ENCODE data around the gene C17orf114.

The C17orf114 gene

DNA sequence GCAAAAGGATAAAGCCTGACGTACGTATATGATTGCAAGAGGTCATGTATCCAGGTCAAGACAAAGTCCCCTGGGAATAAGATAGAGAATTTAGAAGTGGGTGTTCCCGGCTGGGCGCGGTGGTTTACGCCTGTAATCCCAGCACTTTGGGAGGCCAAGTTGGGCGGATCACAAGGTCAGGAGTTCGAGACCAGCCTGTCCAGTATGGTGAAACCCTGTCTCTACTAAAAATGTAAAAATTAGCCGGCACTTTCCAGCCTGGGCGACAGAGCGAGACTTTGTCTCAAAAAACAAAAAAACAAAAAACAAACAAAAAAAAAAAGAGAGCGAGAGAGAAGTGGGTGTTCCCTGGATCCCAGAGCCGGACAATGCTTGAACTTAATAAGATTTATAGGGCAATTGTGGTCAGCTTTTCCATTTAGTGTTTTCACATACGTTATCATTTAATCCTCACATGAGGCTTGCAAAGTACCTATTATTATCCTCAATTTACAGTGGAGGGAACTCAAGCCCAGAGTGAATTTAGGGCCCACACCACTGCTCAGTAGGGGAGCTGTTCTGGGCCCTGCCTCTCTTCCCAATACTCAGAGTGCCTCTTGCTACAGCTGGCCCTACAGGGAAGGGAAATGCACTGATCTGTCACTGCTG, 13.8 kb downstream of the C17orf114 start:
- no peak overlapping the region for H3K4me3 ChIP-seq (ENCODE audit: low read length)
- DNase-seq (ENCODE audit: low read depth): no peak
- TF ChIP-seq, protein P1, sequence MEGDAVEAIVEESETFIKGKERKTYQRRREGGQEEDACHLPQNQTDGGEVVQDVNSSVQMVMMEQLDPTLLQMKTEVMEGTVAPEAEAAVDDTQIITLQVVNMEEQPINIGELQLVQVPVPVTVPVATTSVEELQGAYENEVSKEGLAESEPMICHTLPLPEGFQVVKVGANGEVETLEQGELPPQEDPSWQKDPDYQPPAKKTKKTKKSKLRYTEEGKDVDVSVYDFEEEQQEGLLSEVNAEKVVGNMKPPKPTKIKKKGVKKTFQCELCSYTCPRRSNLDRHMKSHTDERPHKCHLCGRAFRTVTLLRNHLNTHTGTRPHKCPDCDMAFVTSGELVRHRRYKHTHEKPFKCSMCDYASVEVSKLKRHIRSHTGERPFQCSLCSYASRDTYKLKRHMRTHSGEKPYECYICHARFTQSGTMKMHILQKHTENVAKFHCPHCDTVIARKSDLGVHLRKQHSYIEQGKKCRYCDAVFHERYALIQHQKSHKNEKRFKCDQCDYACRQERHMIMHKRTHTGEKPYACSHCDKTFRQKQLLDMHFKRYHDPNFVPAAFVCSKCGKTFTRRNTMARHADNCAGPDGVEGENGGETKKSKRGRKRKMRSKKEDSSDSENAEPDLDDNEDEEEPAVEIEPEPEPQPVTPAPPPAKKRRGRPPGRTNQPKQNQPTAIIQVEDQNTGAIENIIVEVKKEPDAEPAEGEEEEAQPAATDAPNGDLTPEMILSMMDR (conservative IDR thresholded peaks at IDR 0.05; ENCODE audit: low read depth, low read length): no peak

DNA sequence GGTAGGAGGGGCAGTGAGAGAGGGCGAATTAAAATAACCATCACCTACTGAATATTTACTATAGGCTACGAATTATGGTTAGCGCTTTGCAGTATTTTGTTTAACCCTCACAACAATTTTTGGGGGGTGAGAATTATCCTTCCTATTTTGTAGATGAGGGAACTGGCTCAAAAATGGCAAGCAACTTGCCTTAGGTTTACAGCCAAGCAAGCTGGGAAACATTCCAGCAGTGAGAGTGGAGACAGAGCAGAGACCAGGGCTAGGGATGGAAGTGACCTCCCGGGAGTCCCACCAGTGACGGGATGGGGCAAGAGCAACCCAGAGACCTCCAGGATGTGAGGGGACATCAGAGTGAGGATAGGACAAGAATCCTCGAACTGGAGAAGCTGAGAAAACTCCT, 15.6 kb downstream of the C17orf114 start:
- no peak overlapping the region for H3K4me3 ChIP-seq (ENCODE audit: low read length)
- TF ChIP-seq, protein P1 (conservative IDR thresholded peaks at IDR 0.05; ENCODE audit: low read depth, low read length): no peak

GRCh38 chr17:4786106-4786511, 16.0 kb downstream of the C17orf114 start, which contains the start of gene VMO1:
VMO1 (minus strand) TSS chr17:4786364; CDS start chr17:4786352, 12 bp downstream.
- DNase-seq (ENCODE audit: low read depth): no peak
- TF ChIP-seq, protein P1 (conservative IDR thresholded peaks at IDR 0.05; ENCODE audit: low read depth, low read length): no peak
- no peak within 1 kb of the TSS for H3K4me3 ChIP-seq (ENCODE audit: low read length)

More for the DNA sequence above, 15.6 kb downstream of the C17orf114 start:
- DNase-seq (ENCODE audit: low read depth): no peak

- no peak overlapping the region for H3K4me3 ChIP-seq (ENCODE audit: low read length)
- TF ChIP-seq, protein P1 (conservative IDR thresholded peaks at IDR 0.05; ENCODE audit: low read depth, low read length): no peak
- no peak for DNase-seq (ENCODE audit: low read depth)
These were observed 16.6 kb downstream of the C17orf114 start for GRCh38 chr17:4785311-4786105.

DNA sequence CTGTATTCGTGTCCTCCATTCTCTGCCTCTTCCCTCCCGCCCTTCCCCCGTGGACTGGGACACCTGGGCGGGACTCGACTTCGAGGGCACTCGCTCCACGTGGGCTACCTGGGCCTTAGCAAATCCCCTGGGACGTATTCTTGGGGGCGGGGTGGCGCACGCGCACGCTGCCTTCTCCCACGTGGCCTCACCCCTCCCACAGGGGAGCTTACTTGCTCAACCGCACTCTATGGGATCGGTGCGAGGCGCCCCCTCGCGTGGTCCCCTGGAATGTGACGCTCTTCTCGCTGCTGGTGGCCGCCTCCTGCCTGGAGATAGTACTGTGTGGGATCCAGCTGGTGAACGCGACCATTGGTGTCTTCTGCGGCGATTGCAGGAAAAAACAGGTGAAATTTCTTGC, 19.5 kb downstream of the C17orf114 start:
- no peak for DNase-seq (ENCODE audit: low read depth)
- TF ChIP-seq, protein P1 (conservative IDR thresholded peaks at IDR 0.05; ENCODE audit: low read depth, low read length): no peak
- no peak overlapping the region for H3K4me3 ChIP-seq (ENCODE audit: low read length)

GRCh38 chr17:4780325-4780955, 21.7 kb downstream of the C17orf114 start:
- no peak for DNase-seq (ENCODE audit: low read depth)
- TF ChIP-seq, protein P1 (conservative IDR thresholded peaks at IDR 0.05; ENCODE audit: low read depth, low read length): no peak

More at GRCh38 chr17:4780325-4780955, 21.7 kb downstream of the C17orf114 start:
- no peak overlapping the region for H3K4me3 ChIP-seq (ENCODE audit: low read length)
